H7 (cell line): ENCODE measurements around the gene SCG2. TPM values are rescaled to one million over a fixed set of nuclear protein-coding genes. Genes with fewer than 3 reads are reported as not detected.

Source experiments
- DNase-seq: peaks from one replicate; pipeline ENCODE4 v3.0.0; 2012
- H3K27me3 ChIP-seq: 2 replicates; pipeline ENCODE4 v1.6.0; 2011; ENCODE audit warnings: mild to moderate bottlenecking, low read length; ENCODE audit not compliant: control insufficient read depth, insufficient read depth
- H3K36me3 ChIP-seq: replicated peaks from 2 replicates; pipeline ENCODE4 v1.5.1; 2011; ENCODE audit warnings: low read length; ENCODE audit not compliant: control insufficient read depth, insufficient read depth
- H3K4me3 ChIP-seq: 2 replicates; pipeline ENCODE4 v1.5.1; 2011; ENCODE audit warnings: low read depth, mild to moderate bottlenecking, control low read depth, low read length, moderate library complexity; ENCODE audit not compliant: insufficient read depth
- total RNA-seq: library from RNA; depleted of rRNA; stranded (reverse); fragments of >200 nt; shearing (Covaris generic); gene quantifications from 2 replicates; pipeline ENCODE4 v1.2.3, GENCODE V29; 2014

Gene SCG2
- total RNA-seq, 1 experiment from 2014 or later = 3.4 TPM

DNA sequence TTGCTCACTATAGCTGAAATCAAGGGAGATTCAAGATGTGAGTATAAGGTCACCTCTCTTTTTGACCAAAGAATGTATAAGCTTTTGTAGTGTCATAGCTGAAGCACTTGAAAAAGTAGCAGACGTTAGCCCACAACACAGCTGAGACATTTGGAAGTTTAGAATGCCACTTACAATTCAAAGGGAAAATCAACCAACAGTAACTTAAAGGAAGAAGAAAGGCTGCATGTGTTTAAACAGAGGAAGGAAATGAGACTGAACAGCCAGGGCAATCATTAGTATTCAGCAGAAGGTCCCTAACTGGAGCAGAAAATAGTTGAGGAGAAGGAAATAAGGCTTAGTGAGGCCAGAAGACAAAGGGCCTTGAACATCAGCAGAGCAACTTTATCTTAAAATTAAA, 23.5 kb upstream of the SCG2 start:
- H3K27me3 ChIP-seq = peaks cover 27% of the 10 kb centered on the region
- no peaks in the 10 kb centered on the region for H3K36me3 ChIP-seq
- no peak overlapping the region for H3K4me3 ChIP-seq
- DNase-seq = no peak

DNA sequence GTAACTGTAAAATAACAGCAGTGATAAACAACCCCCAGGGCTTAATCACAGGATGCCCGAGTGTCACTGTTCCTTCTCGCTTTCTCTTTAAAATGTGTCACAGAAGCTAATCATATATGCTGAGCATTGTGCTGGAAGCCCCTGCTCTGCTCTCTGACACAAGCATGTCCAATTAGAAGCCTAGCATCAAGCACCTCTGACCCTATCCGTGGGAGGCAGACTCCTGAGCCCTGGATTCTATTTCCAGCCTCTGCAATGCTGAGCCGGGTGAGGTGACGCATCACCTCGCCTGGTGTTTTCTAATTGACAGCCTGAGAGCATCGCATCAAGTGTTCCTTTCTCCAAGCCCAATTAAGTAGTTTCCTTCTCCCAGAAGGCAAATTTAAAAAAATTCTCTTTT, 19.7 kb upstream of the SCG2 start:
- DNase-seq = no peak
- Histone ChIP-seq H3K36me3 (no peaks in the 10 kb centered on the region), H3K4me3 (no peak overlapping the region), H3K27me3 (peaks cover 55% of the 10 kb centered on the region)

DNA sequence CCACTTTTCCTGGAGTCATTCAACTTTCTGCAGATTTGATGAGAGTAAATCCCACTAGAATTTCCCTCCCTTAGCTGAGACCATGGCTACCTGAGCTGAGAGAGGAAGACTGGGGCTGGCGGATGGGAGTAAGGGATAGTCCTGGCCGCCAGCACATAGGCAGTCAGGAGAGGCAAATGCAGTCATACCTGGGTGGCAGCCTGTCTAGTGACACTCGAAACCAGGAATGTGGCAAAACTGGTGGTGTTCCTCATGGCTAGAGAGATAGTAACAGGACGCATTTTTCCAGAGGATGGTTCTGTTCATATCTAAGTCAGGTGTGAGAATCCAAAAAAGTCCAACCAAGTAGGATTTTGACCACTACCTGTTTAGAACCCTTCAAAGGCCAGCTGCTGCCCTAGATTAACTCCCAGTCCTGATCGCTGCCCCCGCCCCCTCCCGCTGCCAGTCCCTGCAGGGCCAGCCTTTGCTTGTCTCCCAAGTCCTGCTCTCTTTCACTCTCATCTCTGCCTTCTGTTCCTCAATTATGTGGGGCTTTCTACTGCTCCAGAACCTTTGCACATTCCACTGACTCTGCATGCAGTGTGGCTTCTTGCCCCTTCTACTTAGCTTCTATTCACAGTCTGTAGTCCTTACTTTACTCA, 17.4 kb upstream of the SCG2 start:
- no peak for DNase-seq
- no peak overlapping the region for H3K4me3 ChIP-seq
- H3K36me3 ChIP-seq = no peaks in the 10 kb centered on the region
- peaks cover 69% of the 10 kb centered on the region for H3K27me3 ChIP-seq

DNA sequence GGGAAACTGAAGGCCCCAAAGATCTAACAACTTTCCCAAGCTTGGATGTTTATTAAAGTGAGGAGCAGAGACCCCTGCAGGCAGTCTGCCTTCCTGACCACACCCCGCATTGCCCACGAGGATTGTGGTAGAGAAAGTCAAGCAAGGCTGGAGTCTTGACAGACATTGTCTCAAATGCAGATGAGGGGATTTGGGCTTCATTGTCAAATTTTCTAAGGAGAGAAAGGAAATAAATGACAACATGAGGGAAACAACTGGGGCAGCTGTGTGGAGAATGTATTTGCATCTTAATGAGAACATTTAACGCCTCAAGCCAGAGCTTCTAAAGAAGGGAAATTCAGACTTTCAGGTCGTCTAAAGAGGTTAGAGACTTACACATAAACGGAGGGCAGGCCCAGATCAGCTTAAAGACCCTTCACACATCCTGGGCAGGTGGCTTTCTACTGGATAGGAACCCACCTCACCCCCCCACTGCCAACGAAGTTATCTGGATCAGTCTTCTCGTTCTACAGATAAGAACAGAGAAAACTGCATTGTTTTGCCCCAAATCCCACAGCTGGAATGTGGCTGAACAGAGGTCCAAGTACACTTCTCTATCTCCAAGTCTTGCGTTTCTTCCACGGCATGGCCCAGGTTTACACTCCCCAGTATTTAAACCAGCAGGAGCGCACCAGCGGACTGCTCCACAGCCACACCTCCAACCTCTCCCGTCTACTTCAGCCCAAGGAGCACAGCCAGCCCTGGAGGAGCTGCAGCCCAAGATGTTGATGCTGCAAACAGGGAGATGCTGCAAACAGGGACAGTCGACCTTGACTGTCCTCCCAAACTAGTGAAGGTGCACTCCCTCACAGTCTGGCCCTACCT, 16.2 kb upstream of the SCG2 start:
- peaks cover 79% of the 10 kb centered on the region for H3K27me3 ChIP-seq
- no peak overlapping the region for H3K4me3 ChIP-seq
- H3K36me3 ChIP-seq = no peaks in the 10 kb centered on the region
- DNase-seq = peak; percentile 78

DNA sequence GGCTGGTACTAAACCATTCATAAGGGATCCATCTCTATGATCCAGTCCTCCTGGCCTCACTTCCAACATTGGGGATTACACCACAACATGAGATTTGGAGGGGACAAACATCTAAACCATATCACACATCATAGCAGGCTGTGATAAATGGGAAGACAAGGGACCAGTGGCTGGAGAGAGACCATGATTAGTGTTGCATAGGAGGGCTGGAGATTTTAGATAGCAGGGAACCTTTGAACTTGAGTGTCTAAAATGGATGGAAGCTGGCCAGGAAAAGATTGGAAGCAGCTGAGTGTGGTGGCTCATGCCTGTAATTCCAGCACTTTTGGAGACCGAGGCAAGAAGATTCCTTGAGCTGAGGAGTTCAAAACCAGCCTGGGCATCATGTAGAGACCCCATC, 12.4 kb upstream of the SCG2 start:
- H3K36me3 ChIP-seq = no peaks in the 10 kb centered on the region
- peaks cover 52% of the 10 kb centered on the region for H3K27me3 ChIP-seq
- no peak overlapping the region for H3K4me3 ChIP-seq
- DNase-seq = no peak

DNA sequence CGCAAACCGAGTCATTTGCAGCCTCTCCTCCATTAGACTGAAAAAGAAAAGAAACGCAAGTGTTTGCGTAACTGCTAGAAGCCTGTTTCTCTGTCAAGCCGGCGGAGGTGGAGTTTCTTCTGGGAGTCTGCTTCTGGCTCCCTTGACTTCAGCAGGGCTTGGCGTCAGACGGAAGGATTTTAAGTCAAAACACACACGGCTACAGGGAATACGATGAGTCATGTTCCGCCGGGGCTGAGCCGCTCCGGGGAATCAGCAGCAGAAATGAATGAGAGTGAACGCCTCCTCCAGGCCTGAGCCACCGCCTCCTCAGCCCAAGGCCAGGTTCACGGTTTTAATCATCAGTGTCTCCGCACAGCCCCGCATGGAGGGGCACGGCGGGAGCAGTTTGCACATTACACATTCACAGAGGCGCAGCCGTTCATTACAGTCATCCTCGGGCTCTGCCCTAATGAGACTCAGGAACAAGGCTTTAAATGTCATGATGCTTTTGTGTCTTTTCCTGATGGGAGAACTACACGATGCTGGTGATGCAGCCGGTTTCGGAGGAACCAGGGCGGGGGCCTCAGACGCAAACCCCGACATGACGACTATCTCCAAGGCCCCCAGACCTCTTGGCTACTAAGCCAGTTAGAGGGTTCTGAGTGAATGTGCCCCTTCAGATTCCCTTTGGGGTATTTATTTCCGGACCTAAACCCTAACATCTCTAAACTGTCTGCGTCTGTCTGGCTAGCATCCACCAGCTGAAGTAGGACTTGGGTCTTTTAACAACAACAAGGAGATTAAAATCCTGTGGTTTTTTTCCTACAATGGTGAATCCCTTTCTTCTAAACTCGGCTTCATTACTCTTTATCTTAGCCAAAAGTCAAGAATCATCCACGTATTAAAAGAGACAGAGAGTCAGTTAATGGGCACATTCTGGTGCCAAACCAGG, 11.1 kb upstream of the SCG2 start:
- DNase-seq = peak; percentile 69
- Histone ChIP-seq H3K27me3 (peaks cover 41% of the 10 kb centered on the region), H3K4me3 (0 out of 2 replicates have a peak overlapping the region, but pooled peaks have one; percentile 3), H3K36me3 (no peaks in the 10 kb centered on the region)

DNA sequence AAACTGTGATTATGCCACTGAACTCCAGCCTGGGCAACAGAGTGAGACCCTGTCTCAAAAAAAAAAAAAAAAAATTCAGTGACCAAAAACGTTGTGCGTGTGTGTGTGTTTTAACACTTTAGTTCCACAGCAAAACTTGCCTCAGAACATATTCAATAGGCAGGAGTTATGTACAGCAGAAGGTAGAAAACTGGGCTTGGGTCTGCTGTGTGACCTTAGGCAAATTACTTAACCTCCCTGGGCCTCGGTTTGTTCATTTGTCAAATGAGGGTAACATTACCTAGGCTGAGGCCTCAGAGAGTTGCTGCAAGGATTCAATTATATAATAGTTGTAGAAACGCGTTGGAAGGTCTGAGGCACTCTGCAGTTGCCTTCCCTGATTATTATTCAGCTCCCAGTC, 10.3 kb upstream of the SCG2 start:
- Histone ChIP-seq H3K27me3 (peaks cover 37% of the 10 kb centered on the region), H3K36me3 (no peaks in the 10 kb centered on the region), H3K4me3 (no peak overlapping the region)
- DNase-seq = no peak

DNA sequence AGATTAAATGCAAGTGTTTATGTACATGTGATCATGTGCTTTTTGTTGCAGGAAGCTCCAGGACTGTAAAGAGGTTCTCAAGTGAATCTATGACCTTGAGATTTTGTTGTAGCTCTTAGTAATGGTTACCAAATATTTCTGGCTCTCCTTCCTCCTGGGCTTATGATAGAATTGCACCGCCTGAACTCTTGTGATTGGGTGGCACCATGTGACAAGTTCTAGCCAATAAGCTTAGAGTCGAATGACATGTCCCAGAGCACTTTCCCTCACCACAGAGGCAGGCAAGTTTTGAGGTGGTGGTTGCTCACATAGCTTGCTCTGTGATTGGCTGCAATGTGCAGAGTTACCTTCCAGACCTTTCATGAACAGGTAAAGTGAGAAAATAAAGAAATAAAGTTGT, 8.9 kb upstream of the SCG2 start:
- H3K4me3 ChIP-seq = no peak overlapping the region
- no peaks in the 10 kb centered on the region for H3K36me3 ChIP-seq
- DNase-seq = no peak
- H3K27me3 ChIP-seq = peaks cover 26% of the 10 kb centered on the region

DNA sequence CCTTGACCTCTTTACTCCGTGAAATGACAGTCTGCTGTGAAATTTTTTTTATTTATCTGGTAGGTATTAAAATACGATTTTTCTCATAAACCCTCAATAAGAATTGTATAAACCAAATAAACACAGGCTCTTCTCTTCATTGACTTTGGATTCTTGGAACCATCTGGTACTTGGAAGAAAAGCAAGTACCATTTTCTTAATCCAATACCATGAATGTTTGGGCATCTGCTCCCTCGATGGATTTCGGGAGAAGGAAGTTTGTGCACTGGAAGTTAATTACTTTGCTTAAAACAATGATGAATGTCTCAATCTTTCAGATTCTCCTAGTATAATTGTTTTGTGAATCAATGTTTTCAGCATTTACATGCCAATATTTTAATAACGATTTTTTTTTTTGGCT, 5.3 kb upstream of the SCG2 start:
- Histone ChIP-seq H3K36me3 (no peaks in the 10 kb centered on the region), H3K27me3 (no peaks in the 10 kb centered on the region), H3K4me3 (no peak overlapping the region)
- no peak for DNase-seq

DNA sequence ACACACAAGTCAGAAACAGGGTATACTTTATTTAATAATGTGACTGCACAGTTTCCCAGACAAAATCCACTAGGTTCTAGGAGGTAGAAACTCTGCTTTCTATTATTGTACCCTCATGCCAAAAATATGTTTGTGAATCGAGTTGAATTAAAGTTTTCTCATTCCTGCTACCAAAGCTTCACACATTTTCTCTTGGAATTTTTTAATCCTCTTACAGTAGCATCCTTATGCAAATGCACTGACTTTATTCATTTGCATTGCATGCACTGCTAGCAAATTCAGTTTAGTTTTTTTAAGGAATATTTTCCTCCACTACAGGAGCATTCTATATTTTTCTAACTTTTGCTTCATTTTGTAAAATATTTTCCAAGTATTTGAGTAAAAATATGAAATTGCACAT, 4.8 kb upstream of the SCG2 start:
- Histone ChIP-seq H3K36me3 (no peaks in the 10 kb centered on the region), H3K4me3 (no peak overlapping the region), H3K27me3 (no peaks in the 10 kb centered on the region)
- no peak for DNase-seq

DNA sequence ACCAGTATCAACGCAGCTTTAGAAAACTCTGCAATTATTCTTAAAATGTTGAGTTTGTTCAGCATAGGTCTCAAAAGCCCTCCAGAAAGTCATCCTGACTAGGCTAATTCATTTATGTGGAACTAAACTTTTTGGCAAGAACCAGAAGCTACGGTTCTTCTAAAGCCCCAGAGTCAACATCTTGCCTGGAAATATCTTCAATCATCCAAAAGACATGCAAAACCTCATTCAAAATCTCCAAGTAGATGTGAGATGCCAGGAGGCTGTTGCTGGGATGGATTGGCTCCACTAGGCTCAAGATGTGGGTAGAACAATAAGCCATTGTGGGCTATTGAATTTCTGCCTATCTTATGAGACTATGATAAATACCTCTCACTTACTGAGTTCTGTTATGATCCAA, 2.1 kb upstream of the SCG2 start:
- Histone ChIP-seq H3K36me3 (no peaks in the 10 kb centered on the region), H3K27me3 (no peaks in the 10 kb centered on the region), H3K4me3 (no peak overlapping the region)
- DNase-seq = no peak

DNA sequence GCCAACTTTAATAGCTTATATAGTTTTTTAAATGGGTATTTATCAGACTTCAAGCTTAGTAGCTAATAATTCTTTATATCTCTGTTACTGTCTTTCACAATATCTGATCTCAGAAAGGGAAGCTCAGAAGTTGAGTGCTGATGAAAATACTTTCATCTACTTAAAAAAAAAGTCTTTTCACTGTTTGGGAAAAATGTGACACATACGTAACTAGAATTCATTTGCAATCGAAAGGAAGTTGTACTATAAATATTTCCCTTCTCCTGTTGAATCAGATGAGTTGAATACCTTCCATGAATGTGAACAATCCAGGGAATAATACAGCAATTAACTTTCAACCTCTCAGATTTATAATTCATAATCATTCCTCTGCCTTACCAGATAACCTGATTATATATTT, 811 bp upstream of the SCG2 start:
- no peaks in the 10 kb centered on the region for H3K36me3 ChIP-seq
- H3K4me3 ChIP-seq = no peak overlapping the region
- DNase-seq = no peak
- no peaks in the 10 kb centered on the region for H3K27me3 ChIP-seq

DNA sequence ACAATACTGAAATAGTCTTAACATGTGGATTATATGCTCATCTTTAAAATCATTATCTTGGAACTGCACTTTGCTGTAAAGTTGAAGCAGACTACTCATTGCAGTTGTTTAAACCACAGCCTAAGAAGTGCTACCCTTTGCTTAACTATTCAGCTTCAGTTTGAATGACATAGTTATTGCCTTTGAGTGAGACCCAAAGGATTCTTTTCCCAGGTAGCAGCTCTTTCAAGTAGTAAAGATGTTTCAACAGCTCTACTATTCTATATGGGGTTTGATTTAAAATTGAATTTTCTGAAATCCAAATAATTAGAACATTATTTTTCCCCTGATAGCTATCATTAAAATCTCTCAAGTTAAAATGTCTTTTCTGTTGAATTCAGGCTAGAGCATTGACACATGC, 1.1 kb downstream of the SCG2 start:
- Histone ChIP-seq H3K4me3 (no peak overlapping the region), H3K27me3 (no peaks in the 10 kb centered on the region), H3K36me3 (no peaks in the 10 kb centered on the region; the same call in 1 of the 2 replicates)
- DNase-seq = no peak

DNA sequence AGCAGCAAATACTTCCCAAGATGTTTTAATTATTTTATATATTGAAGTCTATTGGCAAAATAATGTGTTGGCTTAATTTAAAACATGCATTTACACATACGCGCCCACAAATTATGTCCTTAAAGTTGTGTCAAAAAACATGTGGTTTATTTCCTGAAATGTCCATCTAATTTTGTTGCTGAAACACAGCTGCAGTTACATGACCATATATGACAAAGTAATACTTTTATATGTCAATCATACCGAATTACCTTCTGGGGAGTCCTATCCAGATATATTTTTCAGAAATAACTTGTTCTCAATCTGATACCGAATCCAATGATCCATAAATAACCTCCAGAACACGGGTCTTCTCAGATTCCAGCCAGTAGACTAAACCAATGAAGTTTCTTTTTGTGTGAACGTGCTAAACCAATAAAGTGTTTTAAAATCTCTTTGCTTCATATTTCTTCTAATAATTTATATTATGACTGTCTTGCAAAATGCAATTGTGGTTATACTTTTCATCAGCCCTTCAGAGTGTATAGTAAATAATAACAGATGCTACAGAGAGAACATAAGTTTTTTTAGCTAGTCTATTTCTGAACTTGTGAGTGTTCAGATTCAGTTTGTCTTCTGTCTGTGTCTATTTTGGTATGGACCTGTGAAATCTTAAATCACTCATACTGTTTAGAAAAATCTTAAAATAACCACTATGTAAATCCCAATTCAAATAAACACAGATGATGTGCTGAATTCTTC, 2.4 kb downstream of the SCG2 start:
- DNase-seq = no peak
- H3K27me3 ChIP-seq = no peaks in the 10 kb centered on the region
- no peak overlapping the region for H3K4me3 ChIP-seq
- H3K36me3 ChIP-seq = no peaks in the 10 kb centered on the region; the same call in 1 of the 2 replicates
